ENCODE data around the gene CUX1. TPM values are rescaled to one million over a fixed set of nuclear protein-coding genes. Genes with fewer than 3 reads are reported as not detected.
"Not testable (repeated sequence)": the region's sequence is repeated elsewhere in the genome, so short reads cannot be mapped to it uniquely, and the experiment has no call there.

Gene CUX1
- total RNA-seq, 1 experiment from 2014 or later, result 64.3 TPM

DNA sequence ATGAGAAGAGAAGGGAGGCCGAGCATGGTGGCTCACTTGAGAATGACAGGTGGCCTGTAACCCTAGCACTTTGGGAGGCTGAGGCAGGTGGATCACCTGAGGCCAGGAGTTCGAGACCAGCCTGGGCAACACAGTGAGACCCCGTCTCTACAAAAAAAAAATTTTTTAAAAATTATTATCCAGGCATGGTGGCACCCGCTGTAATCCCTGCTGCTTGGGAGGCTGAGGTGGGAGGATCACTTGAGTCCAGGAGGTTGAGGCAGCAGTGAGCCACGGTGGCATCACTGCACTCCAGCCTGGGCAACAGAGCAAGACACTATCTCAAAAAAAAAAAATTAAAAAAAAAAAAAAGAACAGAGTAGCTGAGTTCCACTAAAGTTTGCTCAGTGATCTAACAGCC, 412.7 kb downstream of the CUX1 start:
- H3K4me3 Mint-ChIP-seq; H3K4me1 Mint-ChIP-seq; DNase-seq (ENCODE audit: low spot score); H3K27ac Mint-ChIP-seq; H3K9me3 Mint-ChIP-seq; ATAC-seq; POLR2A ChIA-PET; H3K27me3 Mint-ChIP-seq (ENCODE audit: low read depth); CTCF ChIA-PET: not testable (repeated sequence)
- peaks cover 24% of the 10 kb centered on the region for H3K36me3 Mint-ChIP-seq
- TF ChIP-seq ZNF121 (CRISPR knock-in tag; IDR thresholded peaks at IDR 0.05), result peak; percentile 50; the same call in 1 of the 2 replicates

- H3K4me3 Mint-ChIP-seq, result no peak overlapping the region
- H3K27ac Mint-ChIP-seq, result no peak overlapping the region
- CTCF ChIA-PET, result interaction anchor here (1.2 kb wide), 1 partner anchor 70 kb away, joined by 3 read pairs; no protein-coding TSS in a partner anchor
- ATAC-seq (no peak), DNase-seq (ENCODE audit: low spot score) (no peak)
- H3K4me1 Mint-ChIP-seq, result no peaks in the 10 kb centered on the region
- no peak for TF ChIP-seq ETV6 (CRISPR knock-in tag; IDR thresholded peaks at IDR 0.05)
- no peak for TF ChIP-seq OVOL2 (CRISPR knock-in tag; IDR thresholded peaks at IDR 0.05; ENCODE audit: borderline replicate concordance)
- TF ChIP-seq JUN (CRISPR knock-in tag; IDR thresholded peaks at IDR 0.05), result no peak
- no peak for TF ChIP-seq ZNF219 (CRISPR knock-in tag; IDR thresholded peaks at IDR 0.05; ENCODE audit: borderline replicate concordance)
- no peak for TF ChIP-seq MYBL2 (CRISPR knock-in tag; IDR thresholded peaks at IDR 0.05)
- no peak for TF ChIP-seq ZNF138 (CRISPR knock-in tag; conservative IDR thresholded peaks at IDR 0.05)
- TF ChIP-seq, protein P1, sequence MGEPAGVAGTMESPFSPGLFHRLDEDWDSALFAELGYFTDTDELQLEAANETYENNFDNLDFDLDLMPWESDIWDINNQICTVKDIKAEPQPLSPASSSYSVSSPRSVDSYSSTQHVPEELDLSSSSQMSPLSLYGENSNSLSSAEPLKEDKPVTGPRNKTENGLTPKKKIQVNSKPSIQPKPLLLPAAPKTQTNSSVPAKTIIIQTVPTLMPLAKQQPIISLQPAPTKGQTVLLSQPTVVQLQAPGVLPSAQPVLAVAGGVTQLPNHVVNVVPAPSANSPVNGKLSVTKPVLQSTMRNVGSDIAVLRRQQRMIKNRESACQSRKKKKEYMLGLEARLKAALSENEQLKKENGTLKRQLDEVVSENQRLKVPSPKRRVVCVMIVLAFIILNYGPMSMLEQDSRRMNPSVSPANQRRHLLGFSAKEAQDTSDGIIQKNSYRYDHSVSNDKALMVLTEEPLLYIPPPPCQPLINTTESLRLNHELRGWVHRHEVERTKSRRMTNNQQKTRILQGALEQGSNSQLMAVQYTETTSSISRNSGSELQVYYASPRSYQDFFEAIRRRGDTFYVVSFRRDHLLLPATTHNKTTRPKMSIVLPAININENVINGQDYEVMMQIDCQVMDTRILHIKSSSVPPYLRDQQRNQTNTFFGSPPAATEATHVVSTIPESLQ (CRISPR knock-in tag; IDR thresholded peaks at IDR 0.05), result no peak
- no peak for TF ChIP-seq FOXJ3 (CRISPR knock-in tag; IDR thresholded peaks at IDR 0.05; ENCODE audit: borderline replicate concordance)
- TF ChIP-seq PREB (CRISPR knock-in tag; IDR thresholded peaks at IDR 0.05; ENCODE audit: borderline replicate concordance), result no peak
- no peak for TF ChIP-seq ZNF317 (CRISPR knock-in tag; IDR thresholded peaks at IDR 0.05; ENCODE audit: borderline replicate concordance, low read depth)
- no peak for TF ChIP-seq CREB1 (CRISPR knock-in tag; IDR thresholded peaks at IDR 0.05)
- no peak for TF ChIP-seq ZNF671 (CRISPR knock-in tag; IDR thresholded peaks at IDR 0.05)
- no peak for TF ChIP-seq TP53 (CRISPR knock-in tag; IDR thresholded peaks at IDR 0.05)
- no peak for TF ChIP-seq E2F4 (CRISPR knock-in tag; IDR thresholded peaks at IDR 0.05; ENCODE audit: borderline replicate concordance, low read depth)
- TF ChIP-seq NFYB (CRISPR knock-in tag; conservative IDR thresholded peaks at IDR 0.05; ENCODE audit: low read depth), result no peak
- H3K27me3 Mint-ChIP-seq (ENCODE audit: low read depth), result no peaks in the 10 kb centered on the region
- H3K36me3 Mint-ChIP-seq, result peaks cover 25% of the 10 kb centered on the region
- no peaks in the 10 kb centered on the region for H3K9me3 Mint-ChIP-seq
- POLR2A ChIA-PET, result no interaction called here
These were observed 413.2 kb downstream of the CUX1 start for GRCh38 chr7:102230593-102230992.

- H3K36me3 Mint-ChIP-seq, result peaks cover 27% of the 10 kb centered on the region
- CTCF ChIA-PET, result interaction anchor here (0.6 to 1.6 kb wide), 3 partner anchors 16 to 62 kb away, joined by 3 to 4 read pairs (median 3); no protein-coding TSS in a partner anchor
These were observed 415.3 kb downstream of the CUX1 start for GRCh38 chr7:102232611-102233286.

More at GRCh38 chr7:102232611-102233286, 415.3 kb downstream of the CUX1 start:
- TF ChIP-seq SMAD3 (CRISPR knock-in tag; IDR thresholded peaks at IDR 0.05; ENCODE audit: borderline replicate concordance) (no peak), RELA (CRISPR knock-in tag; IDR thresholded peaks at IDR 0.05; ENCODE audit: borderline replicate concordance) (no peak), ZNF219 (CRISPR knock-in tag; IDR thresholded peaks at IDR 0.05; ENCODE audit: borderline replicate concordance) (no peak), ETV6 (CRISPR knock-in tag; IDR thresholded peaks at IDR 0.05) (no peak), CREB1 (CRISPR knock-in tag; IDR thresholded peaks at IDR 0.05) (no peak)
- TF ChIP-seq, protein P2, sequence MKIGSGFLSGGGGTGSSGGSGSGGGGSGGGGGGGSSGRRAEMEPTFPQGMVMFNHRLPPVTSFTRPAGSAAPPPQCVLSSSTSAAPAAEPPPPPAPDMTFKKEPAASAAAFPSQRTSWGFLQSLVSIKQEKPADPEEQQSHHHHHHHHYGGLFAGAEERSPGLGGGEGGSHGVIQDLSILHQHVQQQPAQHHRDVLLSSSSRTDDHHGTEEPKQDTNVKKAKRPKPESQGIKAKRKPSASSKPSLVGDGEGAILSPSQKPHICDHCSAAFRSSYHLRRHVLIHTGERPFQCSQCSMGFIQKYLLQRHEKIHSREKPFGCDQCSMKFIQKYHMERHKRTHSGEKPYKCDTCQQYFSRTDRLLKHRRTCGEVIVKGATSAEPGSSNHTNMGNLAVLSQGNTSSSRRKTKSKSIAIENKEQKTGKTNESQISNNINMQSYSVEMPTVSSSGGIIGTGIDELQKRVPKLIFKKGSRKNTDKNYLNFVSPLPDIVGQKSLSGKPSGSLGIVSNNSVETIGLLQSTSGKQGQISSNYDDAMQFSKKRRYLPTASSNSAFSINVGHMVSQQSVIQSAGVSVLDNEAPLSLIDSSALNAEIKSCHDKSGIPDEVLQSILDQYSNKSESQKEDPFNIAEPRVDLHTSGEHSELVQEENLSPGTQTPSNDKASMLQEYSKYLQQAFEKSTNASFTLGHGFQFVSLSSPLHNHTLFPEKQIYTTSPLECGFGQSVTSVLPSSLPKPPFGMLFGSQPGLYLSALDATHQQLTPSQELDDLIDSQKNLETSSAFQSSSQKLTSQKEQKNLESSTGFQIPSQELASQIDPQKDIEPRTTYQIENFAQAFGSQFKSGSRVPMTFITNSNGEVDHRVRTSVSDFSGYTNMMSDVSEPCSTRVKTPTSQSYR (CRISPR knock-in tag; IDR thresholded peaks at IDR 0.05), result no peak
- Mint-ChIP-seq H3K27me3 (ENCODE audit: low read depth) (no peaks in the 10 kb centered on the region), H3K4me3 (no peak overlapping the region), H3K4me1 (no peaks in the 10 kb centered on the region), H3K27ac (peak overlapping the region; percentile 80; the same call in 1 of the 2 replicates), H3K9me3 (no peaks in the 10 kb centered on the region)
- DNase-seq (ENCODE audit: low spot score) (no peak), ATAC-seq (no peak)
- POLR2A ChIA-PET, result interaction anchor here (0.6 kb wide), 1 partner anchor 517 kb away, joined by 3 read pairs; no protein-coding TSS in a partner anchor
